ENCODE data around the gene NDUFS8.
A peak's percentile ranks its signal among the peaks of the same experiment; 100 is the strongest.

The NDUFS8 gene

GRCh38 chr11:68016161-68016903, 14.1 kb upstream of the NDUFS8 start:
- Histone ChIP-seq H3K79me1 (replicated peaks; ENCODE audit: low read length, poor library complexity, severe bottlenecking) (peaks cover 10% of the 10 kb centered on the region), H3K9me3 (ENCODE audit: control insufficient read depth, low read length) (no peaks in the 10 kb centered on the region), H3K27me3 (ENCODE audit: control insufficient read depth in 1 of 2, insufficient read depth in 1 of 2, low read length in 2 of 2) (no peaks in the 10 kb centered on the region), H4K91ac (ENCODE audit: low read length) (no peak overlapping the region), H3K27ac (ENCODE audit: low read length, poor library complexity, severe bottlenecking) (no peak overlapping the region), H4K8ac (ENCODE audit: low read length) (no peak overlapping the region), H3K4me1 (ENCODE audit: control insufficient read depth, insufficient read depth, low read depth, low read length) (peaks cover 64% of the 10 kb centered on the region), H2BK120ac (ENCODE audit: low read depth, low read length) (no peak overlapping the region), H2AFZ (ENCODE audit: low read depth, low read length) (no peak overlapping the region), H2BK5ac (ENCODE audit: low read depth, low read length, poor library complexity, severe bottlenecking) (no peak overlapping the region), H2BK12ac (ENCODE audit: low read length in 2 of 2) (peak overlapping the region in 1 of 2 experiments; percentile 51), H2BK15ac (ENCODE audit: low read depth, poor library complexity, severe bottlenecking) (peak overlapping the region; percentile 45), H3K14ac (ENCODE audit: low read length in 2 of 2) (no peak overlapping the region), H3K4ac (ENCODE audit: low read depth in 1 of 2, low read length in 2 of 2) (peak overlapping the region in 1 of 2 experiments; percentile 26), H3K18ac (ENCODE audit: low read depth in 1 of 2, low read length in 2 of 2) (peak overlapping the region in 1 of 2 experiments; percentile 41), H3K4me3 (ENCODE audit: insufficient read depth in 1 of 2, low read depth in 1 of 2, low read length in 2 of 2) (no peak overlapping the region), H3K36me3 (ENCODE audit: control insufficient read depth in 1 of 2, insufficient read depth in 2 of 2, low read depth in 1 of 2, low read length in 2 of 2) (peaks cover 5 to 11% of the 10 kb centered on the region in 2 experiments), H2AK5ac (ENCODE audit: low read length, severe bottlenecking) (peak overlapping the region; percentile 8), H3K9ac (ENCODE audit: low read length) (no peak overlapping the region), H3K23ac (ENCODE audit: low read length in 2 of 2) (no peak overlapping the region), H3K4me2 (ENCODE audit: low read length, poor library complexity, severe bottlenecking) (no peak overlapping the region)
- DNase-seq, result peak; percentile 15
- WGBS, result 73% methylated on average over 13 of the region's 13 CpGs

- no peaks in the 10 kb centered on the region for H3K27me3 ChIP-seq (ENCODE audit: control insufficient read depth in 1 of 2, insufficient read depth in 1 of 2, low read length in 2 of 2)
- H4K91ac ChIP-seq (ENCODE audit: low read length), result peak overlapping the region; percentile 20
- no peak overlapping the region for H3K27ac ChIP-seq (ENCODE audit: low read length, poor library complexity, severe bottlenecking)
- no peak for DNase-seq
- H2AFZ ChIP-seq (ENCODE audit: low read depth, low read length), result no peak overlapping the region
- no peak overlapping the region for H2BK120ac ChIP-seq (ENCODE audit: low read depth, low read length)
- WGBS, result 80% methylated on average over 16 of the region's 16 CpGs
- H3K36me3 ChIP-seq (ENCODE audit: control insufficient read depth in 1 of 2, insufficient read depth in 2 of 2, low read depth in 1 of 2, low read length in 2 of 2), result peaks cover 10 to 16% of the 10 kb centered on the region in 2 experiments
- no peak overlapping the region for H3K4me2 ChIP-seq (ENCODE audit: low read length, poor library complexity, severe bottlenecking)
- H3K18ac ChIP-seq (ENCODE audit: low read depth in 1 of 2, low read length in 2 of 2), result peak overlapping the region in 1 of 2 experiments; percentile 41
- H3K4me1 ChIP-seq (ENCODE audit: control insufficient read depth, insufficient read depth, low read depth, low read length), result peaks cover 57% of the 10 kb centered on the region
- no peak overlapping the region for H4K8ac ChIP-seq (ENCODE audit: low read length)
- H3K79me1 ChIP-seq (replicated peaks; ENCODE audit: low read length, poor library complexity, severe bottlenecking), result peaks cover 2% of the 10 kb centered on the region
- no peak overlapping the region for H2AK5ac ChIP-seq (ENCODE audit: low read length, severe bottlenecking)
- H3K9ac ChIP-seq (ENCODE audit: low read length), result no peak overlapping the region
- H3K4ac ChIP-seq (ENCODE audit: low read depth in 1 of 2, low read length in 2 of 2), result peak overlapping the region in 1 of 2 experiments; percentile 26
- no peak overlapping the region for H3K23ac ChIP-seq (ENCODE audit: low read length in 2 of 2)
- no peaks in the 10 kb centered on the region for H3K9me3 ChIP-seq (ENCODE audit: control insufficient read depth, low read length)
- H3K4me3 ChIP-seq (ENCODE audit: insufficient read depth in 1 of 2, low read depth in 1 of 2, low read length in 2 of 2), result no peak overlapping the region
- H2BK12ac ChIP-seq (ENCODE audit: low read length in 2 of 2), result peak overlapping the region in 1 of 2 experiments; percentile 51
- H2BK5ac ChIP-seq (ENCODE audit: low read depth, low read length, poor library complexity, severe bottlenecking), result no peak overlapping the region
- no peak overlapping the region for H2BK15ac ChIP-seq (ENCODE audit: low read depth, poor library complexity, severe bottlenecking)
- H3K14ac ChIP-seq (ENCODE audit: low read length in 2 of 2), result no peak overlapping the region
Measured at GRCh38 chr11:68016904-68017817, 13.3 kb upstream of the NDUFS8 start.

- H2BK5ac ChIP-seq (ENCODE audit: low read depth, low read length, poor library complexity, severe bottlenecking), result no peak overlapping the region
- H3K27me3 ChIP-seq (ENCODE audit: control insufficient read depth in 1 of 2, insufficient read depth in 1 of 2, low read length in 2 of 2), result no peaks in the 10 kb centered on the region
- H3K18ac ChIP-seq (ENCODE audit: low read depth in 1 of 2, low read length in 2 of 2), result no peak overlapping the region
- H3K27ac ChIP-seq (ENCODE audit: low read length, poor library complexity, severe bottlenecking), result no peak overlapping the region
- H2BK12ac ChIP-seq (ENCODE audit: low read length in 2 of 2), result no peak overlapping the region
- no peak for DNase-seq
- H3K4me2 ChIP-seq (ENCODE audit: low read length, poor library complexity, severe bottlenecking), result no peak overlapping the region
- no peak overlapping the region for H3K23ac ChIP-seq (ENCODE audit: low read length in 2 of 2)
- H3K14ac ChIP-seq (ENCODE audit: low read length in 2 of 2), result no peak overlapping the region
- no peak overlapping the region for H3K9ac ChIP-seq (ENCODE audit: low read length)
- H4K8ac ChIP-seq (ENCODE audit: low read length), result peak overlapping the region; percentile 56
- no peaks in the 10 kb centered on the region for H3K79me1 ChIP-seq (replicated peaks; ENCODE audit: low read length, poor library complexity, severe bottlenecking)
- H3K4me3 ChIP-seq (ENCODE audit: insufficient read depth in 1 of 2, low read depth in 1 of 2, low read length in 2 of 2), result no peak overlapping the region
- H2BK120ac ChIP-seq (ENCODE audit: low read depth, low read length), result no peak overlapping the region
- peak overlapping the region; percentile 43 for H4K91ac ChIP-seq (ENCODE audit: low read length)
- no peak overlapping the region for H3K4ac ChIP-seq (ENCODE audit: low read depth in 1 of 2, low read length in 2 of 2)
- peaks cover 14 to 23% of the 10 kb centered on the region in 2 experiments for H3K36me3 ChIP-seq (ENCODE audit: control insufficient read depth in 1 of 2, insufficient read depth in 2 of 2, low read depth in 1 of 2, low read length in 2 of 2)
- H2AFZ ChIP-seq (ENCODE audit: low read depth, low read length), result no peak overlapping the region
- H3K9me3 ChIP-seq (ENCODE audit: control insufficient read depth, low read length), result no peaks in the 10 kb centered on the region
- WGBS, result 92% methylated on average over 27 of the region's 27 CpGs
- H2BK15ac ChIP-seq (ENCODE audit: low read depth, poor library complexity, severe bottlenecking), result peak overlapping the region; percentile 41
- no peak overlapping the region for H2AK5ac ChIP-seq (ENCODE audit: low read length, severe bottlenecking)
- H3K4me1 ChIP-seq (ENCODE audit: control insufficient read depth, insufficient read depth, low read depth, low read length), result peaks cover 48% of the 10 kb centered on the region
Measured at GRCh38 chr11:68017980-68018729, 12.3 kb upstream of the NDUFS8 start.

Data from mesenchymal stem cell (in vitro differentiated cells and primary cell).